GM12878 (cell line): ENCODE data around the gene C11orf98. TPM values are rescaled to one million over a fixed set of nuclear protein-coding genes. Genes with fewer than 3 reads are reported as not detected.

Experiments used
- ATAC-seq: fragments of 200-7000 bp; cut with Tn5 transposase; 3 replicates; pipeline ENCODE4 v1.9.1; 2020; ENCODE audit warnings: mild to moderate bottlenecking, moderate library complexity
- BruUV-seq: library from RNA; stranded (reverse); fragments of 400-500 nt; replicated peaks from 2 replicates; lab custom pipeline; 2021; lab: Mats Ljungman, UMichigan
- CTCF ChIA-PET: fragments of 300-600 bp; sonication (Branson Sonifier 250); formaldehyde crosslinking; extraction: SDS; loops from one replicate; lab custom pipeline; 2021; ENCODE audit warnings: inconsistent platforms; lab: Yijun Ruan, JAX
- POLR2A ChIA-PET: fragments of 350-600 bp; formaldehyde crosslinking; extraction: SDS; loops from one replicate; lab custom pipeline; 2021; ENCODE audit warnings: inconsistent platforms; lab: Charles Lee
- RAD21 ChIA-PET: fragments of 300-600 bp; sonication (Branson Sonifier 250); formaldehyde crosslinking; loops from one replicate; lab custom pipeline; 2023; ENCODE audit warnings: antibody characterized with exemption; ENCODE audit not compliant: unreplicated experiment; lab: Charles Lee
- SMC1A ChIA-PET: fragments of 300-600 bp; sonication (Branson Sonifier 250); formaldehyde crosslinking; loops from one replicate; lab custom pipeline; 2023; ENCODE audit not compliant: unreplicated experiment, uncharacterized antibody; lab: Charles Lee
- DNase-seq: peaks from one replicate; pipeline ENCODE4 v3.0.0-alpha.2; 2011; ENCODE audit warnings: low read depth, low spot score
- FAIRE-seq: peaks from 3 replicates; lab custom pipeline; 2011; peaks lifted over from hg19 to GRCh38; lab: Jason Lieb, UNC
- H2AFZ ChIP-seq: 2 replicates; pipeline ENCODE4 v1.6.0; 2011; ENCODE audit warnings: low read depth, low read length, control low read depth; ENCODE audit not compliant: control insufficient read depth
- H3K27ac ChIP-seq: 2 replicates; pipeline ENCODE4 v1.5.1; 2011; ENCODE audit warnings: control low read depth; ENCODE audit not compliant: control insufficient read depth, insufficient read depth
- H3K27me3 ChIP-seq, 2 experiments: replicated peaks in 1 of 2; 2 replicates each; pipeline versions ENCODE4 v1.6.0 to v1.6.1; 2011; ENCODE audit warnings: low read length in 1 of 2; ENCODE audit not compliant: control insufficient read depth in 2 of 2, insufficient read depth in 2 of 2
- H3K36me3 ChIP-seq, 2 experiments: 2 replicates each; pipeline ENCODE4 v1.5.1; 2011; ENCODE audit warnings: low read length in 1 of 2; ENCODE audit not compliant: control insufficient read depth in 2 of 2, insufficient read depth in 2 of 2
- H3K4me1 ChIP-seq: 2 replicates; pipeline ENCODE4 v1.6.1; 2011; ENCODE audit warnings: mild to moderate bottlenecking, low read length, moderate library complexity, mixed read lengths; ENCODE audit not compliant: control insufficient read depth, insufficient read depth
- H3K4me2 ChIP-seq: 2 replicates; pipeline ENCODE4 v1.6.0; 2011; ENCODE audit warnings: control low read depth; ENCODE audit not compliant: control insufficient read depth, insufficient read depth
- H3K4me3 ChIP-seq: fragments of 200-600 bp; sonication (generic); 2 replicates; pipeline ENCODE4 v1.5.1; 2016
- H3K79me2 ChIP-seq: 2 replicates; pipeline ENCODE4 v1.6.0; 2011; ENCODE audit warnings: low read length; ENCODE audit not compliant: control insufficient read depth, insufficient read depth
- H3K9ac ChIP-seq: 2 replicates; pipeline ENCODE4 v1.8.0; 2011; ENCODE audit warnings: low read length, control low read depth, mixed read lengths; ENCODE audit not compliant: control insufficient read depth, insufficient read depth
- H3K9me3 ChIP-seq: replicated peaks from 3 replicates; pipeline ENCODE4 v1.5.1; 2011; ENCODE audit warnings: mild to moderate bottlenecking, low read length; ENCODE audit not compliant: control insufficient read depth, insufficient read depth
- H4K20me1 ChIP-seq: 2 replicates; pipeline ENCODE4 v1.6.0; 2011; ENCODE audit not compliant: control insufficient read depth, insufficient read depth
- ASH2L ChIP-seq: fragments of 300-600, 200-600 bp; sonication (generic); IDR thresholded peaks from 2 replicates; pipeline ENCODE4 v1.6.1; 2017; ENCODE audit warnings: low read depth, mild to moderate bottlenecking, borderline replicate concordance
- ATF2 ChIP-seq: IDR thresholded peaks from 2 replicates; pipeline ENCODE4 v1.6.1; 2012; ENCODE audit warnings: low read length, inconsistent platforms
- BACH1 ChIP-seq: fragments of 450-650 bp; IDR thresholded peaks from 2 replicates; pipeline ENCODE4 v1.6.1; 2017; ENCODE audit warnings: mild to moderate bottlenecking, borderline replicate concordance
- BHLHE40 ChIP-seq, 2 experiments: fragments of 450-650 bp in 1 of 2; IDR thresholded peaks; 2 replicates each; pipeline ENCODE4 v1.6.1; 2011 to 2017; ENCODE audit warnings: low read depth in 2 of 2, borderline replicate concordance in 1 of 2, improper control_type of control experiment in 1 of 2, low read length in 1 of 2, mild to moderate bottlenecking in 1 of 2
- CBX3 ChIP-seq: fragments of 200-600 bp; sonication (generic); IDR thresholded peaks from 2 replicates; pipeline ENCODE4 v1.6.1; 2016; ENCODE audit warnings: low read depth, borderline replicate concordance
- CHD1 ChIP-seq: IDR thresholded peaks from 2 replicates; pipeline ENCODE4 v1.6.1; 2012; ENCODE audit warnings: low read depth, low read length, improper control_type of control experiment
- CHD4 ChIP-seq: fragments of 200-600 bp; sonication (generic); IDR thresholded peaks from 2 replicates; pipeline ENCODE4 v1.6.1; 2016; ENCODE audit warnings: mild to moderate bottlenecking
- CREM ChIP-seq: IDR thresholded peaks from 2 replicates; pipeline ENCODE4 v1.6.1; 2014; ENCODE audit warnings: antibody characterized with exemption, low read depth
- EED ChIP-seq: sonication (generic); IDR thresholded peaks from 2 replicates; pipeline ENCODE4 v1.6.1; 2016; ENCODE audit warnings: antibody characterized with exemption, low read depth
- HCFC1 ChIP-seq: fragments of 150-350 bp; IDR thresholded peaks from 2 replicates; pipeline ENCODE4 v1.6.1; 2014; ENCODE audit warnings: low read length
- IKZF2 ChIP-seq, 2 experiments: fragments of 450-650 bp; IDR thresholded peaks; 2 replicates each; pipeline ENCODE4 v1.6.1; 2017; ENCODE audit warnings: mild to moderate bottlenecking in 2 of 2, moderate library complexity in 2 of 2
- PAX8 ChIP-seq: fragments of 450-650 bp; IDR thresholded peaks from 2 replicates; pipeline ENCODE4 v1.6.1; 2017; ENCODE audit warnings: mild to moderate bottlenecking, moderate library complexity
- RAD21 ChIP-seq: IDR thresholded peaks from 2 replicates; pipeline ENCODE4 v1.6.1; 2011; ENCODE audit warnings: mild to moderate bottlenecking, low read depth, low read length, moderate library complexity; ENCODE audit not compliant: insufficient read depth
- SMAD1 ChIP-seq: fragments of 450-650 bp; IDR thresholded peaks from 2 replicates; pipeline ENCODE4 v1.6.1; 2018; ENCODE audit warnings: mild to moderate bottlenecking, low read depth; ENCODE audit not compliant: partially characterized antibody
- SMC3 ChIP-seq: IDR thresholded peaks from 2 replicates; pipeline ENCODE4 v1.6.1; 2011; ENCODE audit warnings: low read length, improper control_type of control experiment, borderline replicate concordance
- STAT3 ChIP-seq: IDR thresholded peaks from 2 replicates; pipeline ENCODE4 v1.6.1; 2011; ENCODE audit warnings: low read depth, low read length, improper control_type of control experiment
- TAF1 ChIP-seq: IDR thresholded peaks from 2 replicates; pipeline ENCODE4 v1.6.1; 2011; ENCODE audit warnings: mild to moderate bottlenecking, low read depth, low read length, borderline replicate concordance
- TCF12 ChIP-seq: IDR thresholded peaks from 2 replicates; pipeline ENCODE4 v1.6.1; 2011; ENCODE audit warnings: low read depth, mild to moderate bottlenecking, low read length
- TCF7 ChIP-seq: IDR thresholded peaks from 2 replicates; pipeline ENCODE4 v1.6.1; 2014; ENCODE audit warnings: antibody characterized with exemption, borderline replicate concordance
- ZNF622 ChIP-seq: fragments of 450-650 bp; IDR thresholded peaks from 2 replicates; pipeline ENCODE4 v1.6.1; 2017; ENCODE audit warnings: mild to moderate bottlenecking, inconsistent platforms
- ZZZ3 ChIP-seq: IDR thresholded peaks from 2 replicates; pipeline ENCODE4 v1.6.1; 2011; ENCODE audit warnings: low read depth; ENCODE audit not compliant: control insufficient read depth, insufficient read length
- WGBS: methylation state at CpG from one replicate; pipeline ENCODE4 v1.1.6; 2016; ENCODE audit warnings: low lambda C conversion rate; ENCODE audit not compliant: insufficient replicate concordance, insufficient coverage; ENCODE audit errors: missing lambda C conversion rate; 5-methylcytosine and 5-hydroxymethylcytosine counted together
- in situ Hi-C: fragments of 300-500 bp; cut with MboI; formaldehyde crosslinking; loops from 9 replicates; pipeline ENCODE4 v1.14.3; 2018; ENCODE audit warnings: mixed read lengths
- intact Hi-C: fragments of 100-400 bp; cut with micrococcal nuclease; formaldehyde crosslinking; loops from one replicate; pipeline ENCODE4 v1.14.2; 2022; ENCODE audit not compliant: unreplicated experiment
- polyA plus RNA-seq, 11 experiments: library from polyadenylated mRNA; depleted of rRNA in 4 of 11; unstranded in 6 of 11; stranded (reverse) in 5 of 11; fragments of >200 nt; fragmentation: Nextera tagmentation in 4 of 11; fragmentation: Illumina TruSeq in 1 of 11; extraction: Ambion mirVana in 4 of 11; extraction: Trizol in 1 of 11; gene quantifications; 1 replicate in 1 of 11; 2 replicates in 10 of 11; pipeline versions ENCODE4 v1.2.1 to v1.2.3, GENCODE V29; 2011 to 2016; ENCODE audit warnings: inconsistent platforms in 2 of 11, missing spikeins in 2 of 11, low read depth in 1 of 11
- total RNA-seq, 4 experiments: library from RNA; depleted of rRNA in 3 of 4; stranded (reverse); fragments of >200 nt in 3 of 4; fragmentation: Illumina TruSeq in 1 of 4; extraction: Trizol in 1 of 4; gene quantifications; 2 replicates each; pipeline versions ENCODE4 v1.2.1 to v1.2.3, GENCODE V29; 2013 to 2021

Gene C11orf98
- total and polyA plus RNA-seq, 10 of the 15 experiments (the other 5 are each of a cell fraction or from before 2014, with no cell fraction given), result 62.5 to 270 (median 162) TPM

- TF ChIP-seq BACH1 (no peak), RAD21 (no peak), TCF12 (no peak), ZNF622 (no peak)
Measured at GRCh38 chr11:62656796-62657429, 8.1 kb downstream of the C11orf98 start (continued).

- Histone ChIP-seq H3K27ac (no peak overlapping the region), H3K4me1 (peaks cover 6% of the 10 kb centered on the region), H3K9ac (no peak overlapping the region), H3K79me2 (peaks cover 23% of the 10 kb centered on the region), H3K9me3 (no peaks in the 10 kb centered on the region), H4K20me1 (no peaks in the 10 kb centered on the region; the same call in 1 of the 2 replicates), H3K36me3 (peaks cover under 1 to 4% of the 10 kb centered on the region in 2 experiments; a peak in 1 of 4 replicates), H3K4me2 (peak overlapping the region; percentile 68), H2AFZ (peak overlapping the region; percentile 82), H3K27me3 (no peaks in the 10 kb centered on the region), H3K4me3 (no peak overlapping the region)
- intact Hi-C loops (no loop called here), in situ Hi-C loops (no loop called here)
- ChIA-PET CTCF (interaction anchor here (0.6 to 1.2 kb wide), 5 partner anchors 11 to 1175 kb away, joined by 3 to 4 read pairs (median 3); partner anchors contain the start of genes C11orf98 and CSKMT), SMC1A (interaction anchor here (1.3 to 5.0 kb wide), 6 partner anchors 9 to 62 kb away, joined by 3 to 41 read pairs (median 6); partner anchors contain the start of genes C11orf98, CSKMT, GANAB and LBHD1), POLR2A (interaction anchor here (0.6 to 14.6 kb wide), 7 partner anchors 10 to 1585 kb away, joined by 3 to 295 read pairs (median 5); partner anchors contain the start of genes C11orf98, CSKMT, LBHD1 and UQCC3), RAD21 (interaction anchor here (1.7 kb wide), 1 partner anchor 11 kb away, joined by 10 read pairs; the partner anchor contains the start of genes C11orf98 and CSKMT)
- no peak for DNase-seq
- 46% methylated on average over 11 of the region's 11 CpGs for WGBS
- no peak for TF ChIP-seq CHD1
- TF ChIP-seq TAF1, result no peak
- TF ChIP-seq IKZF2 (IDR thresholded peaks at IDR 0.05), result no peak
- no peak for TF ChIP-seq TCF7
- no peak for TF ChIP-seq CREM
- TF ChIP-seq EED, result no peak
- no peak for TF ChIP-seq PAX8
- TF ChIP-seq HCFC1, result no peak
- TF ChIP-seq BHLHE40 (IDR thresholded peaks at IDR 0.05; ENCODE audit: borderline replicate concordance in 1 of 2, low read depth in 2 of 2, low read length in 1 of 2), result no peak
- no peak for TF ChIP-seq STAT3
- TF ChIP-seq ASH2L, result no peak
- no peak for TF ChIP-seq CHD4
- no peak for TF ChIP-seq ATF2
- TF ChIP-seq CBX3, result no peak
- TF ChIP-seq ZZZ3, result no peak
- TF ChIP-seq SMC3, result no peak
- no peak for TF ChIP-seq SMAD1
- BruUV-seq, result no TSS peak
- no peak for ATAC-seq
- no peak for FAIRE-seq
Measured at GRCh38 chr11:62654297-62654696, 10.7 kb downstream of the C11orf98 start.
